ENCODE results near the gene STK33. TPM values are rescaled to one million over a fixed set of nuclear protein-coding genes. Genes with fewer than 3 reads are reported as not detected.

STK33 gene
- total and polyA plus RNA-seq, 2 of the 13 experiments (the other 11 are each of a cell fraction or from before 2014, with no cell fraction given): 2.7 to 12.6 TPM

GRCh38 chr11:8641332-8641731, 47.3 kb upstream of the STK33 start:
- Histone ChIP-seq H3K36me3 (replicated peaks in 1 of 2; ENCODE audit: control insufficient read depth in 1 of 2, insufficient read depth in 2 of 2, low read length in 2 of 2) (peaks cover 26 to 52% of the 10 kb centered on the region in 2 experiments), H3K9me3 (ENCODE audit: low read length) (no peaks in the 10 kb centered on the region), H3K4me3 (replicated peaks in 1 of 3; ENCODE audit: insufficient read depth in 1 of 3, low read depth in 2 of 3, low read length in 3 of 3) (no peak overlapping the region), H3K9ac (ENCODE audit: insufficient read depth, low read depth, low read length) (no peak overlapping the region), H3K4me2 (ENCODE audit: low read depth, low read length) (no peak overlapping the region), H3K79me2 (ENCODE audit: insufficient read depth, low read length) (no peaks in the 10 kb centered on the region), H3K27ac (ENCODE audit: extremely low read length, insufficient read depth, low read length) (no peak overlapping the region), H3K27me3 (ENCODE audit: control insufficient read depth in 1 of 2, insufficient read depth in 2 of 2, low read length in 2 of 2) (no peaks in the 10 kb centered on the region), H3K4me1 (ENCODE audit: insufficient read depth, low read length) (no peaks in the 10 kb centered on the region), H2AFZ (ENCODE audit: low read length) (no peak overlapping the region), H4K20me1 (ENCODE audit: insufficient read depth, low read length) (no peaks in the 10 kb centered on the region)
- in situ Hi-C loops (cut with HindIII; ENCODE audit: extremely low pct_ligation_motif_present, low pct_unique_long_range_greater_than_20kb): no loop called here
- CTCF ChIA-PET (ENCODE audit: low intra/inter-chr PET ratio, low total read pairs): no interaction called here
- FAIRE-seq (no peak), ATAC-seq (no peak), DNase-seq (ENCODE audit: low spot score) (no peak)
- TF ChIP-seq IRF9 (CRISPR knock-in tag; IDR thresholded peaks at IDR 0.05; ENCODE audit: borderline replicate concordance): no peak
- TF ChIP-seq HHEX (CRISPR knock-in tag; IDR thresholded peaks at IDR 0.05): no peak
- TF ChIP-seq ZNF335 (CRISPR knock-in tag; IDR thresholded peaks at IDR 0.05): no peak
- no peak for TF ChIP-seq FOXP1 (IDR thresholded peaks at IDR 0.05)
- no peak for TF ChIP-seq FOXP1 (CRISPR knock-in tag; IDR thresholded peaks at IDR 0.05)
- TF ChIP-seq SNAPC4 (CRISPR knock-in tag; IDR thresholded peaks at IDR 0.05): no peak
- TF ChIP-seq ZNF556 (CRISPR knock-in tag; IDR thresholded peaks at IDR 0.05; ENCODE audit: borderline replicate concordance): no peak
- TF ChIP-seq FOXA3 (CRISPR knock-in tag; IDR thresholded peaks at IDR 0.05): no peak
- TF ChIP-seq ZKSCAN5 (CRISPR knock-in tag; IDR thresholded peaks at IDR 0.05): no peak
- no peak for TF ChIP-seq TCF12 (IDR thresholded peaks at IDR 0.05)
- TF ChIP-seq TCF12 (CRISPR knock-in tag; IDR thresholded peaks at IDR 0.05): no peak
- TF ChIP-seq POLR2AphosphoS5 (IDR thresholded peaks at IDR 0.05; ENCODE audit: low read depth, low read length): no peak
- intact Hi-C loops (cut with micrococcal nuclease; ENCODE audit: unreplicated experiment): no loop called here
- POLR2A ChIA-PET: no interaction called here
- BruUV-seq (replicated peaks): no TSS peak
- WGBS (ENCODE audit: low lambda C conversion rate): 100% methylated on average over 2 of the region's 2 CpGs
